ENCODE measurements around the gene LILRA1.

The LILRA1 gene

DNA sequence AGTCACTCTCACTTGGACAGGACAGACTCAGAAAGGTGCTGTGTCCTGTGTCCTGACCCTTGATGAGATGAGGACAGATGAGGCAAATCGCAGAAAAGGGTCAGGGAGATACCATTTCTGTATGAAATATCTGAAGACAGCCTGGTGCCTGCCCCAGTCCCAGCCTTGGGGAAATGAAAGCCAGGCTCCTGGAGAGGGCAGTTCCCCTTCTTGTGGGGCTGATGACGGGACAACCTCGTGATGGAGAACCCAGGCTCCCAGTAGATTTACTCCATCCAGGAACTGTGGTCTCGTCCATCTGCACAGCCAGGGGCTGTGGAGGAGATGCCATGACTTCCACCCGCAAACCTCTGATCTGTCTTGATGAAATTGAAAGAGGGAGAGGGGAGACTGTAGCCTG, 50.6 kb downstream of the LILRA1 start:
- Histone ChIP-seq H3K27me3 (ENCODE audit: control insufficient read depth, insufficient read depth, low read length) (no peaks in the 10 kb centered on the region), H3K4me3 (ENCODE audit: low read depth, low read length) (no peak overlapping the region), H2AFZ (no peak overlapping the region), H3K27ac (no peak overlapping the region), H3K9ac (no peak overlapping the region), H3K9me3 (ENCODE audit: control insufficient read depth, low read length) (no peaks in the 10 kb centered on the region), H3K79me2 (no peaks in the 10 kb centered on the region), H3K4me1 (no peaks in the 10 kb centered on the region), H3K4me2 (ENCODE audit: low read length) (no peak overlapping the region), H3K36me3 (ENCODE audit: control insufficient read depth, insufficient read depth, low read length) (no peaks in the 10 kb centered on the region)
- TF ChIP-seq, protein P1, sequence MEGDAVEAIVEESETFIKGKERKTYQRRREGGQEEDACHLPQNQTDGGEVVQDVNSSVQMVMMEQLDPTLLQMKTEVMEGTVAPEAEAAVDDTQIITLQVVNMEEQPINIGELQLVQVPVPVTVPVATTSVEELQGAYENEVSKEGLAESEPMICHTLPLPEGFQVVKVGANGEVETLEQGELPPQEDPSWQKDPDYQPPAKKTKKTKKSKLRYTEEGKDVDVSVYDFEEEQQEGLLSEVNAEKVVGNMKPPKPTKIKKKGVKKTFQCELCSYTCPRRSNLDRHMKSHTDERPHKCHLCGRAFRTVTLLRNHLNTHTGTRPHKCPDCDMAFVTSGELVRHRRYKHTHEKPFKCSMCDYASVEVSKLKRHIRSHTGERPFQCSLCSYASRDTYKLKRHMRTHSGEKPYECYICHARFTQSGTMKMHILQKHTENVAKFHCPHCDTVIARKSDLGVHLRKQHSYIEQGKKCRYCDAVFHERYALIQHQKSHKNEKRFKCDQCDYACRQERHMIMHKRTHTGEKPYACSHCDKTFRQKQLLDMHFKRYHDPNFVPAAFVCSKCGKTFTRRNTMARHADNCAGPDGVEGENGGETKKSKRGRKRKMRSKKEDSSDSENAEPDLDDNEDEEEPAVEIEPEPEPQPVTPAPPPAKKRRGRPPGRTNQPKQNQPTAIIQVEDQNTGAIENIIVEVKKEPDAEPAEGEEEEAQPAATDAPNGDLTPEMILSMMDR (IDR thresholded peaks at IDR 0.05) = no peak

DNA sequence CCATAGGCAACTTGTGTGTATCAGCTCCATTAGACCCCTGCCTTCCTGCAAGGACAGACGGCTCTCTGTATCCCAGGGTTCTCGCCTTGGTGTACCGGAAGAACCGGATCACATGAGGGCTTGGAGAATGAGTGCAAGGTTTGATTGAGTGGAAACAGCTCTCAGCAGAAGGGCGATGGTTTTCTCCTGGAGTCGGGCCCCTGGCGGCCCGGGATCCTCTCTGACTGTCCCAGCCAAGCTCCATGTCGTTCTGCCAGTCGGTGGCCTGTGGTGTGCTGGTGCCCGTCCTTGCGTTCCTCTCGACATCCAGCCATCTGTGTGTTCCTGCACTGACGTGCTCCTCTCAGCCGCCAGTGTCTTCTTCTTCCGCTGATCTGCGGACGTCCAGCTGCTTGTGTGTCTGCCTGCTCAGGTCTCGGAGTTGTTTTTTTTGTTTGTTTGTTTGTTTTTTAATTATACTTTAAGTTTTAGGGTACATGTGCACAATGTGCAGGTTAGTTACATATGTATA, 53.0 kb downstream of the LILRA1 start:
- H3K9me3 ChIP-seq (ENCODE audit: control insufficient read depth, low read length) = no peaks in the 10 kb centered on the region
- no peaks in the 10 kb centered on the region for H3K36me3 ChIP-seq (ENCODE audit: control insufficient read depth, insufficient read depth, low read length)
- H3K79me2 ChIP-seq = no peaks in the 10 kb centered on the region
- H3K4me2 ChIP-seq (ENCODE audit: low read length) = no peak overlapping the region
- no peaks in the 10 kb centered on the region for H3K4me1 ChIP-seq
- no peak overlapping the region for H3K9ac ChIP-seq
- H3K27me3 ChIP-seq (ENCODE audit: control insufficient read depth, insufficient read depth, low read length) = no peaks in the 10 kb centered on the region
- no peak overlapping the region for H3K4me3 ChIP-seq (ENCODE audit: low read depth, low read length)
- no peak overlapping the region for H3K27ac ChIP-seq
- TF ChIP-seq, protein P1 (IDR thresholded peaks at IDR 0.05) = no peak
- H2AFZ ChIP-seq = no peak overlapping the region

DNA sequence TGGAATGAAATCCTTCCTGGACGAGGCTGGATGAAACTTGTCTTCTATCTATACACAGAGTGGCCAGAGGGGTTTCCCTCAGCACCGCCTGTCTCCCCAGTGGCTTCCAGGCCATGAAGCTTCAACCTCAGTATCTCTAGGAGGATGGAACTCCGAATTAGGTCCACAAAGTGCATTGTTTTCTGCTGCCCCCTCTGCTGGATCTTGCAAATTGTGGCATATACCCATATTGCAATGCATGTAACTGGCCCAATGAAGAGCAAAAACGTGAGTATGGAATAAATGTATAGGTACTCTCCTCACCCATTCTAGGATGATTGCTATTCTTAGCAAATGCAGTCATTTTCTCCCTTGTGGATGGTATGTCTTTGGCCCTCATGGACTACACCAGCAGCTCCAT, 54.7 kb downstream of the LILRA1 start:
- no peaks in the 10 kb centered on the region for H3K36me3 ChIP-seq (ENCODE audit: control insufficient read depth, insufficient read depth, low read length)

DNA sequence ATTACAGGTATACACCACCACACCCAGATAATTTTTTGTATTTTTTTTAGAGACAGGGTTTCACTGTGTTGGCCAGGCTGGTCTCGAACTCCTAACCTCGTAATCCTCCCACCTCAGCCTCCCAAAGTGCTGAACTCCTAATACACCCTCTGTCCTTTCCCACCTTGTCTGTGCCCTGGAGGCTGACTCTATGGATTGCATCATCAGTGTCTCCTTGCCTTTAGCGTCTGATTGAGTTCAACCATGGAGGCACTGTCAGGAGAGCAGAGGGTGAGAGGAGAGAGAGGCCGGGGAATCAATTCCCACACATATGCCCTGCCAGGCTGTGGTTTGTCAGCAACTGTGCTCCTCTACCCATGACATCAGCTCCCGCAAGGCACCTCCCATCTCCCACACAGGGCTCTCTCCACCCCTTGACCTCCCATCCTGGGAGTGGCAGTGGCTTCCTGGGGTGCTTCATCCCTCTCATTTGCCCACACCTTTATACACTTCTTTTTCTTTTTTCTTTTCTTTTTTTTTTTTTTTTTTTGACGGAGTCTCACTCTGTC, 56.8 kb downstream of the LILRA1 start:
- Histone ChIP-seq H3K27me3 (ENCODE audit: control insufficient read depth, insufficient read depth, low read length) (no peaks in the 10 kb centered on the region), H3K36me3 (ENCODE audit: control insufficient read depth, insufficient read depth, low read length) (no peaks in the 10 kb centered on the region), H3K27ac (no peak overlapping the region), H3K4me3 (ENCODE audit: low read depth, low read length) (no peak overlapping the region), H3K9ac (no peak overlapping the region), H3K4me2 (ENCODE audit: low read length) (no peak overlapping the region), H3K9me3 (ENCODE audit: control insufficient read depth, low read length) (no peaks in the 10 kb centered on the region), H3K79me2 (no peaks in the 10 kb centered on the region), H3K4me1 (no peaks in the 10 kb centered on the region), H2AFZ (no peak overlapping the region)
- TF ChIP-seq, protein P1 (IDR thresholded peaks at IDR 0.05) = no peak

More for the DNA sequence above, 54.7 kb downstream of the LILRA1 start:
- Histone ChIP-seq H3K9ac (no peak overlapping the region), H3K27ac (no peak overlapping the region), H3K79me2 (no peaks in the 10 kb centered on the region), H3K4me2 (ENCODE audit: low read length) (no peak overlapping the region), H3K27me3 (ENCODE audit: control insufficient read depth, insufficient read depth, low read length) (no peaks in the 10 kb centered on the region), H3K4me3 (ENCODE audit: low read depth, low read length) (no peak overlapping the region), H3K4me1 (no peaks in the 10 kb centered on the region), H3K9me3 (ENCODE audit: control insufficient read depth, low read length) (no peaks in the 10 kb centered on the region), H2AFZ (no peak overlapping the region)
- TF ChIP-seq, protein P1 (IDR thresholded peaks at IDR 0.05) = no peak

All from parathyroid adenoma (tissue), 2 donors.